Muscle of leg (tissue), 11 donors: ENCODE measurements around the gene GNG12. TPM values are rescaled to one million over a fixed set of nuclear protein-coding genes. Genes with fewer than 3 reads are reported as not detected.
A peak's percentile ranks its signal among the peaks of the same experiment; 100 is the strongest.

Experiments used
- DNase-seq: peaks from one replicate; pipeline ENCODE4 v3.0.0; 2013
- H3K27ac ChIP-seq: one replicate; pipeline ENCODE4 v1.5.1; 2013; ENCODE audit warnings: mild to moderate bottlenecking, low read length, control low read depth
- H3K27me3 ChIP-seq: one replicate; pipeline ENCODE4 v1.6.1; 2013; ENCODE audit warnings: low read length; ENCODE audit not compliant: control insufficient read depth, insufficient read depth
- H3K36me3 ChIP-seq: one replicate; pipeline ENCODE4 v1.6.1; 2013; ENCODE audit warnings: low read length; ENCODE audit not compliant: control insufficient read depth, insufficient read depth
- H3K4me1 ChIP-seq: one replicate; pipeline ENCODE4 v1.6.1; 2013; ENCODE audit warnings: low read length; ENCODE audit not compliant: control insufficient read depth, insufficient read depth
- H3K4me3 ChIP-seq: one replicate; pipeline ENCODE4 v1.5.1; 2013; ENCODE audit warnings: low read length, control low read depth
- H3K9me3 ChIP-seq: replicated peaks from 2 replicates; pipeline ENCODE4 v1.6.1; 2013; ENCODE audit warnings: low read depth, low read length; ENCODE audit not compliant: control insufficient read depth
- WGBS: methylation state at CpG from one replicate; pipeline ENCODE4 v1.1.5; 2013; ENCODE audit warnings: missing lambda C conversion rate; ENCODE audit not compliant: insufficient coverage; 5-methylcytosine and 5-hydroxymethylcytosine counted together
- polyA plus RNA-seq, 8 donors: library from polyadenylated mRNA; unstranded; fragments of 120-200 nt; gene quantifications; one replicate each; pipeline versions ENCODE4 v1.2.1 to v1.2.3, GENCODE V29; 2013; ENCODE audit warnings: inconsistent platforms in 1 of 8, low replicate concordance in 1 of 8; ENCODE audit not compliant: insufficient read length in 8 of 8, insufficient read depth in 1 of 8
- total RNA-seq: library from RNA; stranded (reverse); fragments of 120-200 nt; gene quantifications from one replicate; pipeline ENCODE4 v1.2.4, GENCODE V29; 2013

Gene GNG12
- total and polyA plus RNA-seq, 9 donors = 32.7 to 62.4 (median 42.9) TPM

- no peaks in the 10 kb centered on the region for H3K27me3 ChIP-seq
- no peaks in the 10 kb centered on the region for H3K9me3 ChIP-seq
- no peak overlapping the region for H3K4me3 ChIP-seq
- H3K36me3 ChIP-seq = no peaks in the 10 kb centered on the region
- DNase-seq = no peak
- H3K4me1 ChIP-seq = no peaks in the 10 kb centered on the region
- no peak overlapping the region for H3K27ac ChIP-seq
- WGBS = no CpG with 5 or more reads among the region's 1 CpG
These were observed 28.7 kb upstream of the GNG12 start for GRCh38 chr1:67861856-67862516.

GRCh38 chr1:67860776-67861175 is 27.5 kb upstream of the GNG12 start:
- Histone ChIP-seq H3K4me3 (no peak overlapping the region), H3K27me3 (no peaks in the 10 kb centered on the region), H3K4me1 (no peaks in the 10 kb centered on the region), H3K27ac (no peak overlapping the region), H3K36me3 (no peaks in the 10 kb centered on the region), H3K9me3 (no peaks in the 10 kb centered on the region)
- no peak for DNase-seq
- WGBS = 49% methylated on average over 2 of the region's 2 CpGs

- DNase-seq = no peak
- 62% methylated on average over 3 of the region's 4 CpGs for WGBS
- Histone ChIP-seq H3K4me3 (no peak overlapping the region), H3K27me3 (no peaks in the 10 kb centered on the region), H3K9me3 (no peaks in the 10 kb centered on the region), H3K27ac (no peak overlapping the region), H3K36me3 (no peaks in the 10 kb centered on the region), H3K4me1 (no peaks in the 10 kb centered on the region)
These were observed 23.7 kb upstream of the GNG12 start for GRCh38 chr1:67856921-67857320.

DNA sequence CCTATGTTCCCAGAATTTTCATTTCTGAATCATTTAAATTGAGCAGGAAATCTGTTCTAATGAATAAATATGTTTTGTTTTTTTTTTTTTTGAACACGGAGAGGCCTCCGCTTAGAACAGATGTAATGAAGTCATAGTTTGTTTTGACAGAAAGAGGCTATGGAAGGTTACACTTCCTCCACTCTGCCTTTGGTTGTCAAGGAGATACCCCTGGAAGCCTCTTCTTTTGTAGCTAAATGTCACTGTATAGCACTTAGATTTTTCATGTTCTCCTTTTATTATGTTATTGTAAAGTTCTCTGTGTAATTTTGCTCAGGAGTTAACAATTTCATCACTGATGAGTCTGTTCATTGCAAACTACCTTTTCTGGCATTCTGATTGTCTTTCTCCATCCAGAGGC is 22.7 kb upstream of the GNG12 start:
- no peaks in the 10 kb centered on the region for H3K9me3 ChIP-seq
- no peaks in the 10 kb centered on the region for H3K4me1 ChIP-seq
- no peaks in the 10 kb centered on the region for H3K27me3 ChIP-seq
- peak; percentile 54 for DNase-seq
- no peak overlapping the region for H3K27ac ChIP-seq
- H3K4me3 ChIP-seq = no peak overlapping the region
- no CpG with 5 or more reads among the region's 2 CpGs for WGBS
- no peaks in the 10 kb centered on the region for H3K36me3 ChIP-seq

DNA sequence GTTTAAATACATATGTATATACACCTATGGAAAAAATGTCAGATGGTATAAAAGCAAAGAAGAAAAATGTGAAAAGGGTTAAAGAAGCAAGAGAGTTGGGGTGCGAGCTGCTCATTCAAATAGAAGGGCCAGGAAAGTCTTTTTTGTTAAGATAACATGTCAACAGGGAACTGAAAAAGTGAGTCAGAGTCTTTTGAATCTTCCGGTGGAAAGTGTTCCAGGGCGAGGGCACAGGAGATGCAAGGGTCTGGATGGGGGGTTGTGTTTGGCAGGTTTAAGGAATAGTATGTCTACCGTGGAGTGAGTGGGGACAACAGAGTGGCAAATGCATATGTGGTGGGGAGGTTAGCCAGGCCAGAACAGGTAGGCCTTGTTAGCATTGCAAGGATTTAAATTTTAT is 22.2 kb upstream of the GNG12 start:
- no peaks in the 10 kb centered on the region for H3K27me3 ChIP-seq
- H3K4me1 ChIP-seq = no peaks in the 10 kb centered on the region
- 69% methylated on average over 4 of the region's 4 CpGs for WGBS
- H3K36me3 ChIP-seq = no peaks in the 10 kb centered on the region
- H3K4me3 ChIP-seq = no peak overlapping the region
- no peak overlapping the region for H3K27ac ChIP-seq
- DNase-seq = no peak
- no peaks in the 10 kb centered on the region for H3K9me3 ChIP-seq

GRCh38 chr1:67853704-67854103 is 20.4 kb upstream of the GNG12 start:
- Histone ChIP-seq H3K4me3 (no peak overlapping the region), H3K27me3 (no peaks in the 10 kb centered on the region), H3K36me3 (no peaks in the 10 kb centered on the region), H3K9me3 (no peaks in the 10 kb centered on the region), H3K27ac (no peak overlapping the region), H3K4me1 (no peaks in the 10 kb centered on the region)
- DNase-seq = peak; percentile 57
- 0% methylated on average over 1 of the region's 2 CpGs for WGBS

DNA sequence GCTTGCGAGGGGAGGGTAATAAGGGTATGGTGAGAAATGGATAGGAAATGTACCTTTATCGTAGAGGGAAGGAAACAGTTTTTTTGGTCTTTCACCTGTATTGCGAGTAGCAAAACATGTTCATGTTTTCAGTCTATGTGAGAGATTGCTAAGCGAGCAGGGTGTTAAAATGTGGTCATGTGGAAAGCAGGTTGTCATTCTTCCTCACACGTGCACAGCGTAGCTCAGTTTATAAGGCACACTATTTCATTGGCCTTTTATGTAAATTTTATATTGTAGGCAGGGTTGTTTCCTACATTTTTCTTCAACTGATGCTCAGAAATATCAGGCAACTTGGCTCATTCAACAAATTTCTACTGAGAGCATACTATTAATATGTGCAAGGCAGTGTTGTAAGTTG is 18.5 kb upstream of the GNG12 start:
- H3K9me3 ChIP-seq = no peaks in the 10 kb centered on the region
- no peaks in the 10 kb centered on the region for H3K27me3 ChIP-seq
- no peak for DNase-seq
- H3K27ac ChIP-seq = no peak overlapping the region
- no peaks in the 10 kb centered on the region for H3K4me1 ChIP-seq
- no peaks in the 10 kb centered on the region for H3K36me3 ChIP-seq
- 94% methylated on average over 2 of the region's 6 CpGs for WGBS
- H3K4me3 ChIP-seq = no peak overlapping the region

GRCh38 chr1:67850611-67851075 is 17.4 kb upstream of the GNG12 start:
- no peaks in the 10 kb centered on the region for H3K4me1 ChIP-seq
- H3K27me3 ChIP-seq = no peaks in the 10 kb centered on the region
- H3K36me3 ChIP-seq = no peaks in the 10 kb centered on the region
- H3K4me3 ChIP-seq = no peak overlapping the region
- no peak overlapping the region for H3K27ac ChIP-seq
- H3K9me3 ChIP-seq = no peaks in the 10 kb centered on the region
- no CpG with 5 or more reads among the region's 1 CpG for WGBS
- peak; percentile 77 for DNase-seq

GRCh38 chr1:67850151-67850551 is 16.9 kb upstream of the GNG12 start:
- DNase-seq = peak; percentile 65
- Histone ChIP-seq H3K4me1 (no peaks in the 10 kb centered on the region), H3K9me3 (no peaks in the 10 kb centered on the region)

GRCh38 chr1:67847466-67847865 is 14.2 kb upstream of the GNG12 start:
- Histone ChIP-seq H3K36me3 (no peaks in the 10 kb centered on the region), H3K27me3 (no peaks in the 10 kb centered on the region), H3K4me3 (no peak overlapping the region), H3K4me1 (no peaks in the 10 kb centered on the region), H3K27ac (no peak overlapping the region), H3K9me3 (no peaks in the 10 kb centered on the region)
- WGBS = no CpG with 5 or more reads among the region's 2 CpGs
- DNase-seq = no peak

More at GRCh38 chr1:67850151-67850551, 16.9 kb upstream of the GNG12 start:
- H3K4me3 ChIP-seq = no peak overlapping the region
- H3K36me3 ChIP-seq = no peaks in the 10 kb centered on the region
- no peaks in the 10 kb centered on the region for H3K27me3 ChIP-seq
- no peak overlapping the region for H3K27ac ChIP-seq

- Histone ChIP-seq H3K9me3 (no peaks in the 10 kb centered on the region), H3K27ac (no peak overlapping the region), H3K4me3 (no peak overlapping the region), H3K4me1 (no peaks in the 10 kb centered on the region), H3K27me3 (no peaks in the 10 kb centered on the region), H3K36me3 (no peaks in the 10 kb centered on the region)
- no peak for DNase-seq
- no CpG with 5 or more reads among the region's 1 CpG for WGBS
These were observed 13.3 kb upstream of the GNG12 start for GRCh38 chr1:67846538-67846937.
